ENCODE data around the gene CBX4.

Gene CBX4

GRCh38 chr17:79826204-79826680, 13.0 kb downstream of the CBX4 start:
- Histone ChIP-seq H3K9me3 (ENCODE audit: control insufficient read depth, insufficient read depth, low read depth, low read length) (no peaks in the 10 kb centered on the region), H3K4me3 (ENCODE audit: low read depth, low read length) (no peak overlapping the region), H3K36me3 (ENCODE audit: control insufficient read depth in 2 of 2, insufficient read depth in 1 of 2, low read length in 2 of 2) (no peaks in the 10 kb centered on the region), H3K27ac (ENCODE audit: extremely low read depth, low read depth, low read length) (no peak overlapping the region), H3K4me1 (ENCODE audit: control insufficient read depth, insufficient read depth, low read length) (peaks cover 11% of the 10 kb centered on the region)
- ChIA-PET POLR2A (interaction anchor here (0.5 to 2.8 kb wide), 4 partner anchors 13 to 80 kb away, joined by 3 to 8 read pairs (median 3); partner anchors contain the start of gene CBX4), CTCF (interaction anchor here (1.3 to 2.7 kb wide), 2 partner anchors 9 to 14 kb away, joined by 3 to 15 read pairs; no protein-coding TSS in a partner anchor)
- TF ChIP-seq ZNF621 (tag by site-specific recombination; IDR thresholded peaks at IDR 0.05) (no peak), KLF7 (tag by site-specific recombination; IDR thresholded peaks at IDR 0.05; ENCODE audit: borderline replicate concordance) (no peak), KLF9 (tag by site-specific recombination; IDR thresholded peaks at IDR 0.05; ENCODE audit: low read depth) (no peak), FEZF1 (tag by site-specific recombination; IDR thresholded peaks at IDR 0.05) (0 out of 2 replicates have a peak, but pooled peaks have one; percentile 15), ZBTB17 (tag by site-specific recombination; IDR thresholded peaks at IDR 0.05) (peak; percentile 56; the same call in 1 of the 2 replicates), ZBTB1 (tag by site-specific recombination; IDR thresholded peaks at IDR 0.05) (no peak), ZBTB8A (tag by site-specific recombination; IDR thresholded peaks at IDR 0.05) (no peak), ZNF777 (tag by site-specific recombination; IDR thresholded peaks at IDR 0.05; ENCODE audit: borderline replicate concordance) (no peak), BCL11B (tag by site-specific recombination; IDR thresholded peaks at IDR 0.05; ENCODE audit: low read depth) (no peak), ZNF10 (tag by site-specific recombination; IDR thresholded peaks at IDR 0.05) (no peak), ZNF391 (tag by site-specific recombination; IDR thresholded peaks at IDR 0.05; ENCODE audit: borderline replicate concordance, low read depth) (no peak), HOXA7 (CRISPR knock-in tag; IDR thresholded peaks at IDR 0.05; ENCODE audit: borderline replicate concordance) (no peak)

DNA sequence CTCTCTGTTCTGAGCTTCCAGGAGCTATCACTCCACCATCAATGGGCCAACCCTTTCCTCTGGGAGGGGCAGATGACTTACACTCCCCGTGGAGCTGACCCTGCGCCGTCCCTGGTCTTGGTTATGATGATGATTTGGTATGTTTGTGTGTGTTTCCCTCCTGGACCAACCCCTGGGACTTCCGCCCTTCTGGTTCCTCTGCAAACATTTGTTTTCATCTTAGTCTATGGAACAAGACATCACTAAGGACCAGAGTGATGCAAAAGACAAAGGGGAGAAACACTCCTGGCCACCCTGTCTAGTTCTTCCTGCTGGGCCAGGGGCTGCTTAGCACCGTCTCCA, 13.7 kb downstream of the CBX4 start:
- Histone ChIP-seq H3K4me3 (ENCODE audit: low read depth, low read length) (no peak overlapping the region), H3K27ac (ENCODE audit: extremely low read depth, low read depth, low read length) (no peak overlapping the region), H3K4me1 (ENCODE audit: control insufficient read depth, insufficient read depth, low read length) (peaks cover 10% of the 10 kb centered on the region), H3K36me3 (ENCODE audit: control insufficient read depth in 2 of 2, insufficient read depth in 1 of 2, low read length in 2 of 2) (no peaks in the 10 kb centered on the region), H3K9me3 (ENCODE audit: control insufficient read depth, insufficient read depth, low read depth, low read length) (no peaks in the 10 kb centered on the region)
- no peak for TF ChIP-seq ZNF23 (tag by site-specific recombination; IDR thresholded peaks at IDR 0.05; ENCODE audit: borderline replicate concordance)
- TF ChIP-seq ZNF341 (tag by site-specific recombination; IDR thresholded peaks at IDR 0.05; ENCODE audit: low read depth): no peak
- TF ChIP-seq ZNF223 (tag by site-specific recombination; IDR thresholded peaks at IDR 0.05): no peak
- TF ChIP-seq CTCF (tag by site-specific recombination; IDR thresholded peaks at IDR 0.05): no peak
- TF ChIP-seq MZF1 (tag by site-specific recombination; IDR thresholded peaks at IDR 0.05; ENCODE audit: borderline replicate concordance): no peak
- ChIA-PET CTCF (interaction anchor here (1.1 to 2.7 kb wide), 4 partner anchors 8 to 98 kb away, joined by 3 to 15 read pairs (median 4); no protein-coding TSS in a partner anchor), POLR2A (interaction anchor here (0.6 to 2.8 kb wide), 2 partner anchors 8 to 14 kb away, joined by 3 to 8 read pairs; partner anchors contain the start of gene CBX4)

GRCh38 chr17:79824893-79825579, 14.2 kb downstream of the CBX4 start:
- Histone ChIP-seq H3K36me3 (ENCODE audit: control insufficient read depth in 2 of 2, insufficient read depth in 1 of 2, low read length in 2 of 2) (no peaks in the 10 kb centered on the region), H3K27ac (ENCODE audit: extremely low read depth, low read depth, low read length) (no peak overlapping the region), H3K9me3 (ENCODE audit: control insufficient read depth, insufficient read depth, low read depth, low read length) (no peaks in the 10 kb centered on the region), H3K4me1 (ENCODE audit: control insufficient read depth, insufficient read depth, low read length) (peaks cover 8% of the 10 kb centered on the region), H3K4me3 (ENCODE audit: low read depth, low read length) (no peak overlapping the region)
- POLR2A ChIA-PET: interaction anchor here (0.6 to 2.8 kb wide), 2 partner anchors 8 to 14 kb away, joined by 3 to 8 read pairs; partner anchors contain the start of gene CBX4
- CTCF ChIA-PET: interaction anchor here (0.8 to 2.7 kb wide), 5 partner anchors 8 to 150 kb away, joined by 3 to 15 read pairs (median 4); no protein-coding TSS in a partner anchor
- TF ChIP-seq ZFP69B (tag by site-specific recombination; IDR thresholded peaks at IDR 0.05) (0 out of 2 replicates have a peak, but pooled peaks have one; percentile 46), ZNF423 (tag by site-specific recombination; IDR thresholded peaks at IDR 0.05) (no peak), ZNF302 (tag by site-specific recombination; IDR thresholded peaks at IDR 0.05; ENCODE audit: low read depth) (no peak), ZNF514 (tag by site-specific recombination; IDR thresholded peaks at IDR 0.05) (no peak), ZNF596 (tag by site-specific recombination; IDR thresholded peaks at IDR 0.05) (no peak), ZFP41 (tag by site-specific recombination; IDR thresholded peaks at IDR 0.05; ENCODE audit: borderline replicate concordance) (no peak), ZNF274 (IDR thresholded peaks at IDR 0.05; ENCODE audit: low read length) (no peak), ZNF274 (tag by site-specific recombination; IDR thresholded peaks at IDR 0.05; ENCODE audit: borderline replicate concordance) (no peak), ZNF132 (tag by site-specific recombination; IDR thresholded peaks at IDR 0.05; ENCODE audit: borderline replicate concordance) (no peak), FEZF1 (tag by site-specific recombination; IDR thresholded peaks at IDR 0.05) (no peak)
- TF ChIP-seq, protein P1, sequence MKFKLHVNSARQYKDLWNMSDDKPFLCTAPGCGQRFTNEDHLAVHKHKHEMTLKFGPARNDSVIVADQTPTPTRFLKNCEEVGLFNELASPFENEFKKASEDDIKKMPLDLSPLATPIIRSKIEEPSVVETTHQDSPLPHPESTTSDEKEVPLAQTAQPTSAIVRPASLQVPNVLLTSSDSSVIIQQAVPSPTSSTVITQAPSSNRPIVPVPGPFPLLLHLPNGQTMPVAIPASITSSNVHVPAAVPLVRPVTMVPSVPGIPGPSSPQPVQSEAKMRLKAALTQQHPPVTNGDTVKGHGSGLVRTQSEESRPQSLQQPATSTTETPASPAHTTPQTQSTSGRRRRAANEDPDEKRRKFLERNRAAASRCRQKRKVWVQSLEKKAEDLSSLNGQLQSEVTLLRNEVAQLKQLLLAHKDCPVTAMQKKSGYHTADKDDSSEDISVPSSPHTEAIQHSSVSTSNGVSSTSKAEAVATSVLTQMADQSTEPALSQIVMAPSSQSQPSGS (tag by site-specific recombination; IDR thresholded peaks at IDR 0.05; ENCODE audit: low read depth): peak; percentile 89
